IMR-90 (cell line): ENCODE measurements around the gene SERPINA5.

Experiments used
- FOS ChIP-seq: fragments of 150-350 bp; IDR thresholded peaks from 2 replicates; pipeline ENCODE4 v1.6.1; 2016; ENCODE audit warnings: low read depth, low read length
- TF ChIP-seq, protein P1 (sequence below): conservative IDR thresholded peaks from 2 replicates; pipeline ENCODE4 v1.5.1; 2012; ENCODE audit warnings: mild to moderate bottlenecking, low read depth, low read length, improper control_type of control experiment

DNA sequence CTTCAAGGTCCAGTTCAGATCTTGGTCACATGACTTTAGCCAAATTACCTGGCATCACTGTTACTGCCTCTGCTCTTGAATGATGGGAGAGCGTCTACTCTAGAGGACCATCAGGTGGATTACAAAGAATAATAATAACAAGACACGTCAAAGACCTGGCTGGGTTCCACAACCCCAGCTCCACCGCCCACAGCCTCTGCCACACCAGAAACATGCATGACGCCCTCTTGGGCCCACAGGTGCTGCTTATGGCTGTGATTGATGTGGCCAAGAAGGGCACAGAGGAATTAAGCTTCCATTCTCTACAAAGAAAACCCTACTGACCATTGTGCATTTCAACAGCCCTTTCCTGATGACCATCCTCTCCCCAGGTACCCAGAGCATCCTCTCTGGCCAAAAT lies 49.2 kb downstream of the SERPINA5 start:
- TF ChIP-seq, protein P1, sequence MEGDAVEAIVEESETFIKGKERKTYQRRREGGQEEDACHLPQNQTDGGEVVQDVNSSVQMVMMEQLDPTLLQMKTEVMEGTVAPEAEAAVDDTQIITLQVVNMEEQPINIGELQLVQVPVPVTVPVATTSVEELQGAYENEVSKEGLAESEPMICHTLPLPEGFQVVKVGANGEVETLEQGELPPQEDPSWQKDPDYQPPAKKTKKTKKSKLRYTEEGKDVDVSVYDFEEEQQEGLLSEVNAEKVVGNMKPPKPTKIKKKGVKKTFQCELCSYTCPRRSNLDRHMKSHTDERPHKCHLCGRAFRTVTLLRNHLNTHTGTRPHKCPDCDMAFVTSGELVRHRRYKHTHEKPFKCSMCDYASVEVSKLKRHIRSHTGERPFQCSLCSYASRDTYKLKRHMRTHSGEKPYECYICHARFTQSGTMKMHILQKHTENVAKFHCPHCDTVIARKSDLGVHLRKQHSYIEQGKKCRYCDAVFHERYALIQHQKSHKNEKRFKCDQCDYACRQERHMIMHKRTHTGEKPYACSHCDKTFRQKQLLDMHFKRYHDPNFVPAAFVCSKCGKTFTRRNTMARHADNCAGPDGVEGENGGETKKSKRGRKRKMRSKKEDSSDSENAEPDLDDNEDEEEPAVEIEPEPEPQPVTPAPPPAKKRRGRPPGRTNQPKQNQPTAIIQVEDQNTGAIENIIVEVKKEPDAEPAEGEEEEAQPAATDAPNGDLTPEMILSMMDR: no peak
- TF ChIP-seq FOS: no peak
